ENCODE measurements around the gene UTP3. TPM values are rescaled to one million over a fixed set of nuclear protein-coding genes. Genes with fewer than 3 reads are reported as not detected.
"Not testable (repeated sequence)": the region's sequence is repeated elsewhere in the genome, so short reads cannot be mapped to it uniquely, and the experiment has no call there.

UTP3 gene
- total RNA-seq, 1 donor from 2014 or later: 18.8 TPM

DNA sequence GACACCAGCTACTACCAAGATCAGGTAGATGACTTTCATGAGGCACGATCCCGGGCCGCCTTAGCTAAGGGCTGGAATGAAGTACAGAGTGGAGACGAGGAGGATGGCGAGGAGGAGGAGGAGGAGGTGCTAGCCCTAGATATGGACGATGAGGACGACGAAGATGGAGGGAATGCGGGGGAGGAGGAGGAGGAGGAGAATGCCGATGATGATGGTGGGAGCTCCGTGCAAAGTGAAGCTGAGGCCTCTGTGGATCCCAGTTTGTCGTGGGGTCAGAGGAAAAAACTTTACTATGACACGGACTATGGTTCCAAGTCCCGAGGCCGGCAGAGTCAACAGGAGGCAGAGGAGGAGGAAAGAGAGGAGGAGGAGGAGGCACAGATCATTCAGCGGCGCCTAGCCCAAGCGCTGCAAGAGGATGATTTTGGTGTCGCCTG lies 481 bp downstream of the UTP3 start:
- no peak for DNase-seq

GRCh38 chr4:70691661-70692060 lies 3.3 kb downstream of the UTP3 start:
- DNase-seq: no peak

GRCh38 chr4:70694633-70695032 lies 6.3 kb downstream of the UTP3 start:
- not testable (repeated sequence) for DNase-seq

- DNase-seq: not testable (repeated sequence)
Measured at GRCh38 chr4:70698435-70698834, 10.1 kb downstream of the UTP3 start.

DNA sequence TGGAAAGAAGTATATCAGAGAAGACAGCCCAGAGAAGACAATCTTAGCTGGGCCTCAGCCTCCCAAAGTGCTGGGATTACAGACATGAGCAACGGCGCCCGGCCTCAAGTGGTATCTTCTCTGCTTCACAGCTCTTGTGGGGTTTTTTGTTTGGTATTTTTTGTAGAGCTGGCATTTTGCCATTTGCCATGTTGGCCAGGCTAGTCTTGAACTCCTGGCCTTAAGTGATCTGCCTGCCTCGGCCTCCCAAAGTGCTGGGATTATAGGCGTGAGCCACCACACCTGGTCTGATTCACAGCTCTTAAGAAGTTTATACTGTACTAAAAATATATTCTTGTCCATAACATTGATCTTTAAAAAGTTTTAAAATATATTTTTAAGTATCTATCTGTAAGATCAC lies 12.4 kb downstream of the UTP3 start:
- DNase-seq: no peak

DNA sequence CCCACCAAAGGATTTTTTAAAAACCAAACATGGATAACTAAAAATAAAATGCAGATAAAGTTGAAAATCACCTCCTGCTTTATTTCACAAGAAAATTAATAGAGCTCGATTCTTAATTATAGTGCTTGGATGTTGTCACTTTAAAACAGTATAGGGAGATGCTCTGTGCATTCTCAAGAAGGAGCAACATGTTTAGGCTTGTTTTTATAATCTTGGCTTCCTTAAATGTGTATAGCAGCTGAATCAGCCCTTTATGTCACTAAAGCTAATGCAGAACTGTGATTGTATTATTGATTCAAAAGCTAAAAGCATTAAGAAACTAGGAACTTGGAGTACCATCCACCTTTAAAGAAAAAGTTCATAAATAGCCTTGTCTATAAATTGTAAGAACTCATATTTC lies 12.9 kb downstream of the UTP3 start:
- DNase-seq: no peak

- DNase-seq: not testable (repeated sequence)
Measured at GRCh38 chr4:70702592-70702991, 14.3 kb downstream of the UTP3 start.

DNA sequence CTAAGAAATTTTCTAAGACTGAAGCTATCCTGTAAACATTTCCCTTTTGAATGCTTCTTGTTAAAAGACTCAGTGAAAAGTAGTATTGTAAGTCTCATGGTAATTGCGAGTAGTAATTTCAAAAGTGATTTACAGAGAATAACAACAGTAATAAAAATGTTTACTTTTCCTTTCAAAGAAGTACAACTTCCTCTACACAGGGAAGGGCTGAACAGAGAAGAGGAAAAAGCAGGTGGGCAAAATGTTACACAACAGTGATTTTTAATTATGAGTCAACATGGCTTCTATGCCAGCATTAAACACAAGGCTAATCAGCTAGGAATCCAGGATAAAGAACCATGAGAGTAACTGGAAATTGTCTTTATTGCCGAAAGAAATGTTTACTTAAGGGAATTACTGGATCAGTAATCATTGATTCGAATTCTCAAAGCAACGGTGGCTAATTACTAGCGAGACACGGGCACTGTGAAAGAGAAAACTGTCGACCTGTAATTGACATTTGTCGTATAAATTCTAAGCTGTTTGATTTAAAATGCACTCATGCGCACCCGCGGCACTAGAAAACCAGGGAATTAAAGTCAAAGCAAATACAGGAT lies 15.4 kb downstream of the UTP3 start:
- DNase-seq: peak; percentile 15

DNA sequence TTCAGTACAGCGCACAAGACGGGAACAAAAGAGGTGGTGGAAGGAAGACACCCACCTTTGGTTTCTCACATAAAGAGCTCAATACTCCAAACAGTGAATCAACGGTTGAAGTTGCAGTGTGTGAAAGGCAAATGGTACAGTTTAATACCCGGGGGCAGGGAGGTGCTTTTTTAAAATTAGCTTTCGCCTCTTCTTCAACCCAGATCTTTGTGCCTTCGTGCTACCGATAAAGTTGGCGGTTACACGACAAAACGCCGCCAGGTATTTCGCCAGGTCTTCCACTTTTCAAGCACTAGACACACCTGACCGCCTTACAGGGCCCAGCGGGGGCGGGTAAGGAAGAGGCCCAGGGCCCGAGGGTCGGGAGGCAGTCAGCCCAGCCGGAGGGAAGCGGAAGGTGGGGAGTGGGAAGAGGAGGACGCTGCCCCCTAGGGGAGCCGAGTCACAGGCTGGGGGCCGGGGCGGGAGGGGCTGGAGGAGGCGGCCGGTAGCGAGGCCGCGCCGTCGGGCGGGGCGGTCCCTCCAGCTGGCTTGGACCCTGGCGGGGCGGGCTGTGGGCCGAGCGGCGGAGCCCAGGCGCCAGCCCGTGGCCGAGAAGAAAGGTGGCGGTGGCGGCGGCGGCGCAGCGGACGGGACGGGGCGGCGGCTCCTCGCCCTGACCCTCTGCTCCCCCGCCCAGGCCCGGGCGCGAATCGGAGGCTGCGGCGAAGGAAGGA lies 16.0 kb downstream of the UTP3 start:
- DNase-seq: peak; percentile 63

- no peak for DNase-seq
Measured at GRCh38 chr4:70704931-70705182, 16.5 kb downstream of the UTP3 start.

- peak; percentile 47 for DNase-seq
Measured at GRCh38 chr4:70705183-70706043, 17.1 kb downstream of the UTP3 start.

GRCh38 chr4:70706044-70706461 lies 17.7 kb downstream of the UTP3 start:
- peak; percentile 41 for DNase-seq

DNA sequence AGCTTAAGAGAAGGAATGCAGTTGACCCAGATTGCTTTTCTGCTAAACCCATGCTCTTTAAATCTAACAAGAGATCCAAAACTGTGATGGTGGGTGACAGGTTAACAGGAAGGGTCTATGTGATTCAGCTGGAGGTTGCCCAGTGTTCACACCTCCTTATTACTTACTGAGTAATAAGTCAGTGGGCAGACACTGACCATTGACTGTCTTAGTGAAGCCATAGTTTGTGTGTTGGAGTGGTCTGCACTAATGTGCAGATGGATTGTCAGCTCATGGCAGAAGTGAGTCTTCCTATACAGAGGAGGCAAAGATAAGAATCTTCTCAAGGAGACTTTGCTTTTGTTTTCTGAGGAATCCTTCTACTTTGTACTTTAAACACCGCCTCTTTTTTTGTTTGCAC lies 18.2 kb downstream of the UTP3 start:
- no peak for DNase-seq

- no peak for DNase-seq
Measured at GRCh38 chr4:70709611-70710205, 21.4 kb downstream of the UTP3 start.

DNA sequence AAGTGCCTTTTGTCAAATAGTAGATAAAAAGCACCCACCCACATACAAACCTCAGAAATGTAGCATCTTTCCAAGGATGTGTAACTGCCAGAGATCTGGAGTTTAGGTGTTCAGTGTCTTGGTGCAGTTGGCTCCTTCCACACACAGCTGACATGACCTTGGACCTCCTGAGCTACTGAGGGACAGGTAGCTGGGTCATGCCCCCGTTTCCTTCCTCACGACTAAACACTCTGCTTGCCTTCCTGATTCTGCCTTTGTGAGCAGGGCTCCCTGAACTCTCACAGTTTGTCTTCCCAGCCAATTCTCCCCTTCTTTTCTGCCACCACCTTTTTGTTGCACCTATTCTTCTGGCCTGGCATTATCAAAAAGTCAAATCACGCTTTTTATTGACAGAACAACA lies 23.3 kb downstream of the UTP3 start:
- DNase-seq: no peak

- no peak for DNase-seq
Measured at GRCh38 chr4:70712150-70712549, 23.8 kb downstream of the UTP3 start.

GRCh38 chr4:70712604-70713452 lies 24.5 kb downstream of the UTP3 start:
- DNase-seq: no peak

GRCh38 chr4:70713453-70714078 lies 25.2 kb downstream of the UTP3 start:
- no peak for DNase-seq

DNA sequence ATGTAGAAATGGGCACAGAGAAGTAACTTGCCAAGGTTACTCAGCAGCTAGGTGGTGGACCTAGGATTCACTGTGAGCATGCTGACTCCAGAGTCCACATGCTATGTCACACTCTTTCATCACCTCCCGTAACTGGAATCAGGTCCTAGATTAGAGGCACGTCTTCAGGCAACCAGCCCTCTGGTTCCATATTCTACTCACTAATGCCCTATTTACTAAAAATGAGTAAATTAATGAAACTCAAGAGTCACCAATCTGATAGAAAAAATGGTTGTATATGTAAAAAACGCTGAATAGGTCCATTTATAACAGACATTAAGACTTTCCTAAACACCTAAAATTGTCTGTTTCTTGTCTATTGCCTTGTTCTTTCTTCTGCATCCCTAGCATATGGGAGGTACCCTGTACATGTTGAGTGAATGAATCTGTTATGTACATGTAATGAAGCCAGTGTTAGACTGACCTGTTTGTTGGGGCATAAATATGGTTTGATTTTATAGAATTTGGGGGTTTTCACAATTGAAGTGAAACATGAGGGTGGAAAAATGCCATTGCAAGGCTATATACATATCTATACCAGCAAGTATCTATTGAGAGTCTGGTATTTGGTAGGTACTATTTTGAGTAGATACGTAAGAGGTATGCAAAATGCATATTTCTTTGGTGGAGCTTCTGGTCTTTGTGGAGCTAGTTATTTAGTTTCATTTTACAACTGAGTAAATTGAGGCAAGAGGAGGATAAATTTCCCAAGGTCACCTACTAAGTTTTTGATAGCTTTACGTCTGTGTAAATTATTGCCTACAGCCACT lies 26.0 kb downstream of the UTP3 start:
- no peak for DNase-seq

DNA sequence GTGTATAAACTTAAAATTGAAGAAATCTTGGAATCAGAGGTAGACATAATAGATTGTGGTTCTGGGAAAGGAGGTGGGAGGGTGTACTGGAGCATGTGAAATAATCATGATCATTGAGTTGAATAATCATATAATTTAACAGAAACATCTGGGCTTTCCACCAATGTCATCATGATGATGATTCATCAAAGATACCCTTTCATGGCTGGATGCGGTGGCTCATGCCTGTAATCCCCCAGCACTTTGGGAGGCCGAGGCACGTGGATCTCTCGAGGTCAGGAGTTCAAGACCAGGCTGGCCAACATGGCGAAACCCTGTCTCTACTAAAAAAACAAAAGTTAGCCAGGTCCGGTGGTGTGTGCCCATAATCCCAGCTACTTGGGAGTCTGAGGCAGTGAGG lies 26.8 kb downstream of the UTP3 start:
- no peak for DNase-seq

Measured in skin of body (tissue), 2 donors.